ENCODE data around the gene KDM4C. TPM values are rescaled to one million over a fixed set of nuclear protein-coding genes. Genes with fewer than 3 reads are reported as not detected.

The KDM4C gene
- total and polyA plus RNA-seq, 2 donors (not counting 1 experiment from before 2014, with no cell fraction given) = 13.0 to 39.0 TPM

DNA sequence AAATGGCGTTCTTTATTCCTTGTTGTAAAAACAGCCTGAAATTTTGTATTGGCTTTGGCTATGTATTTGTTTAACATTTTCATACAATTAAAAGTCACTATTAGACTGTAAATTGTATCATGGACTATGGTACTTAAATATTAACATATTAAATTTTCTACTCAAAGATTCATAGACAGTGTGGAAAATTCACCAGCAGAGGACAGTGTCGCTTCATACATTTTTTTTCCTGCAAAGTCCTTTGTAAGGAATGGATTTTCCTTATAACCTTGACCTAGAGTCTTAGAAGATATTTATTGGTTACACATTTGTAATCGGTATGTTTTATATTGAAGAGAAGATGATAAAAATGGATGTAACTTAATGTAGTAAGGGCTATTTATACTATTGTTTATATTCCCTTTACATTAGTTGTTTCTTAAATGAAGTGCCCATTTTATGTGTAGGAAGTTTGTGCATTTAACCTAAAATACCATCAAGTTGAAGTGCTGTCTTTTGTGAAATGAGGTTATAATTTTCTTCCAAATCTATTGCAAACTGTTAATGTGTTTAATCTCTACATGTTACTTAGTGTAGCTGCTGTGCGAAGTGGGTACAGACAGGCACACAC lies 150.1 kb downstream of the KDM4C start:
- H4K20me1 ChIP-seq (ENCODE audit: control insufficient read depth, extremely low read depth, insufficient read depth, low read length) = peaks cover 1% of the 10 kb centered on the region
- H3K9me3 ChIP-seq (ENCODE audit: control insufficient read depth, insufficient read depth, low read depth, low read length) = no peaks in the 10 kb centered on the region
- no peak overlapping the region for H3K27ac ChIP-seq (ENCODE audit: insufficient read depth, low read length)
- H3K9ac ChIP-seq (ENCODE audit: insufficient read depth, low read length) = no peak overlapping the region
- TF ChIP-seq, protein P1, sequence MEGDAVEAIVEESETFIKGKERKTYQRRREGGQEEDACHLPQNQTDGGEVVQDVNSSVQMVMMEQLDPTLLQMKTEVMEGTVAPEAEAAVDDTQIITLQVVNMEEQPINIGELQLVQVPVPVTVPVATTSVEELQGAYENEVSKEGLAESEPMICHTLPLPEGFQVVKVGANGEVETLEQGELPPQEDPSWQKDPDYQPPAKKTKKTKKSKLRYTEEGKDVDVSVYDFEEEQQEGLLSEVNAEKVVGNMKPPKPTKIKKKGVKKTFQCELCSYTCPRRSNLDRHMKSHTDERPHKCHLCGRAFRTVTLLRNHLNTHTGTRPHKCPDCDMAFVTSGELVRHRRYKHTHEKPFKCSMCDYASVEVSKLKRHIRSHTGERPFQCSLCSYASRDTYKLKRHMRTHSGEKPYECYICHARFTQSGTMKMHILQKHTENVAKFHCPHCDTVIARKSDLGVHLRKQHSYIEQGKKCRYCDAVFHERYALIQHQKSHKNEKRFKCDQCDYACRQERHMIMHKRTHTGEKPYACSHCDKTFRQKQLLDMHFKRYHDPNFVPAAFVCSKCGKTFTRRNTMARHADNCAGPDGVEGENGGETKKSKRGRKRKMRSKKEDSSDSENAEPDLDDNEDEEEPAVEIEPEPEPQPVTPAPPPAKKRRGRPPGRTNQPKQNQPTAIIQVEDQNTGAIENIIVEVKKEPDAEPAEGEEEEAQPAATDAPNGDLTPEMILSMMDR (conservative IDR thresholded peaks at IDR 0.05 in 1 of 2, IDR thresholded peaks at IDR 0.05 in 1 of 2; ENCODE audit: low read depth in 1 of 2, low read length in 2 of 2) = peak; percentile 60 to 78
- no peak for TF ChIP-seq EZH2 (IDR thresholded peaks at IDR 0.05; ENCODE audit: low read length, missing control alignments)
- no peak overlapping the region for H3K4me2 ChIP-seq (ENCODE audit: extremely low read depth, insufficient read depth, low read length)
- H3K79me2 ChIP-seq (ENCODE audit: control insufficient read depth, insufficient read depth, low read length) = no peaks in the 10 kb centered on the region
- H3K4me1 ChIP-seq (ENCODE audit: control insufficient read depth, extremely low read depth, insufficient read depth, low read length) = no peaks in the 10 kb centered on the region
- no peak overlapping the region for H2AFZ ChIP-seq (ENCODE audit: low read length)
- H3K4me3 ChIP-seq (replicated peaks in 1 of 4; ENCODE audit: control extremely low read depth in 1 of 4, insufficient read depth in 1 of 4, low read depth in 3 of 4, low read length in 4 of 4) = no peak overlapping the region
- H3K27me3 ChIP-seq (ENCODE audit: control insufficient read depth, insufficient read depth, low read length) = no peaks in the 10 kb centered on the region
- no peaks in the 10 kb centered on the region for H3K36me3 ChIP-seq (ENCODE audit: control insufficient read depth, insufficient read depth, low read length)
- peak; percentile 21 to 70 for DNase-seq (ENCODE audit: low read depth in 2 of 2)

DNA sequence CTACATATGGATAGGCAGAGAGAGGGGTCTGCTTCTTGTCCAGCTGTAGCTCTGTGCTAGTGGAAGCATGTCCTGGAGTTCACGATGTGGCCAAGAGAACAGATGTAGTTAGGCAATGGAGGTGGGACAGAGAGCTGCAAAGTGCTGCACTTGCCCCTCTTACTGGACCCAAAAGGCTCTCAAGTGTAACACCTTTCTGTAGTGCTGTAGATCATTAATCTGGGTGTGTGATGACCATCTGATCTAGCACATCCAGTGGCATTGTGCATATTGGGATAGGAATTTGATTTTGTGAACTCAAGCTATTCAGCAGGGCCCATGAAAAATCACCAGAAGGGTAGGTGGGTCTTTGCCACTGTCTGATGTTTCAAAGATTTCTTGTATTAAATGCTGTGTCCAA lies 151.4 kb downstream of the KDM4C start:
- DNase-seq (ENCODE audit: low read depth in 2 of 2) = no peak
- Histone ChIP-seq H4K20me1 (ENCODE audit: control insufficient read depth, extremely low read depth, insufficient read depth, low read length) (peaks cover 1% of the 10 kb centered on the region), H3K4me2 (ENCODE audit: extremely low read depth, insufficient read depth, low read length) (no peak overlapping the region), H3K9ac (ENCODE audit: insufficient read depth, low read length) (no peak overlapping the region), H3K4me3 (replicated peaks in 1 of 4; ENCODE audit: control extremely low read depth in 1 of 4, insufficient read depth in 1 of 4, low read depth in 3 of 4, low read length in 4 of 4) (no peak overlapping the region), H3K27ac (ENCODE audit: insufficient read depth, low read length) (no peak overlapping the region), H3K9me3 (ENCODE audit: control insufficient read depth, insufficient read depth, low read depth, low read length) (no peaks in the 10 kb centered on the region), H3K27me3 (ENCODE audit: control insufficient read depth, insufficient read depth, low read length) (no peaks in the 10 kb centered on the region), H3K4me1 (ENCODE audit: control insufficient read depth, extremely low read depth, insufficient read depth, low read length) (no peaks in the 10 kb centered on the region), H3K36me3 (ENCODE audit: control insufficient read depth, insufficient read depth, low read length) (no peaks in the 10 kb centered on the region), H3K79me2 (ENCODE audit: control insufficient read depth, insufficient read depth, low read length) (no peaks in the 10 kb centered on the region), H2AFZ (ENCODE audit: low read length) (no peak overlapping the region)
- TF ChIP-seq, protein P1 (conservative IDR thresholded peaks at IDR 0.05 in 1 of 2, IDR thresholded peaks at IDR 0.05 in 1 of 2; ENCODE audit: low read depth in 1 of 2, low read length in 2 of 2) = no peak
- TF ChIP-seq EZH2 (IDR thresholded peaks at IDR 0.05; ENCODE audit: low read length, missing control alignments) = no peak

DNA sequence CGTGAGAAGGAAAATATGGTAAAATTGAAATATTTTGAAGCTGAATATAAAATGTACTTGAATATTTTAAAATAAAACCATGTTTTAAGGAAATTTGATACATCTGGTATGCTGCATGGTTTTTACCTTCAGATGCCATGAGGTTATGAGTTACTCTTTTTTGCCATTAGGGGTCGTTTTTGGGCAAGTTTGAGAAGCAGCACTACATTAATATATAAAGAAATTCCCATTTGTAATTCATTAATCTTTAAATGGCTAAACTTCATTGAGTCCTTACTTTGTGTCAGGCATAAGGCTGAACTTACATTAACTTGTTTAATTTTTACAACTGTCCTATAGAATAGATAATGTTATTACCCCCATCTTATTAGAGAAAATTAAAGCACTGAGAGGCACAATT lies 152.3 kb downstream of the KDM4C start:
- Histone ChIP-seq H3K4me2 (ENCODE audit: extremely low read depth, insufficient read depth, low read length) (no peak overlapping the region), H3K36me3 (ENCODE audit: control insufficient read depth, insufficient read depth, low read length) (no peaks in the 10 kb centered on the region), H3K79me2 (ENCODE audit: control insufficient read depth, insufficient read depth, low read length) (no peaks in the 10 kb centered on the region), H3K9ac (ENCODE audit: insufficient read depth, low read length) (no peak overlapping the region), H3K4me1 (ENCODE audit: control insufficient read depth, extremely low read depth, insufficient read depth, low read length) (no peaks in the 10 kb centered on the region), H2AFZ (ENCODE audit: low read length) (no peak overlapping the region), H3K27me3 (ENCODE audit: control insufficient read depth, insufficient read depth, low read length) (no peaks in the 10 kb centered on the region), H3K4me3 (replicated peaks in 1 of 4; ENCODE audit: control extremely low read depth in 1 of 4, insufficient read depth in 1 of 4, low read depth in 3 of 4, low read length in 4 of 4) (no peak overlapping the region), H3K27ac (ENCODE audit: insufficient read depth, low read length) (no peak overlapping the region), H3K9me3 (ENCODE audit: control insufficient read depth, insufficient read depth, low read depth, low read length) (no peaks in the 10 kb centered on the region), H4K20me1 (ENCODE audit: control insufficient read depth, extremely low read depth, insufficient read depth, low read length) (peaks cover 1% of the 10 kb centered on the region)
- DNase-seq (ENCODE audit: low read depth in 2 of 2) = peak in 1 of 2 donors; percentile 44
- no peak for TF ChIP-seq EZH2 (IDR thresholded peaks at IDR 0.05; ENCODE audit: low read length, missing control alignments)
- TF ChIP-seq, protein P1 (conservative IDR thresholded peaks at IDR 0.05 in 1 of 2, IDR thresholded peaks at IDR 0.05 in 1 of 2; ENCODE audit: low read depth in 1 of 2, low read length in 2 of 2) = peak; percentile 48 to 60
